Cardiac muscle cell (in vitro differentiated cells and primary cell): ENCODE data around the gene KIRREL3. TPM values are rescaled to one million over a fixed set of nuclear protein-coding genes. Genes with fewer than 3 reads are reported as not detected.
A peak's percentile ranks its signal among the peaks of the same experiment; 100 is the strongest.

Experiments used
- DNase-seq, 2 donors: peaks; one replicate each; pipeline versions ENCODE4 v3.0.0 to v3.0.0-alpha.2; 2010 to 2017; ENCODE audit warnings: low read depth in 1 of 2, low spot score in 1 of 2
- H3K27ac ChIP-seq: fragments of 200-600 bp; sonication (generic); 2 replicates; pipeline ENCODE4 v1.5.1; 2016
- H3K27me3 ChIP-seq: fragments of 200-600 bp; sonication (generic); 2 replicates; pipeline ENCODE4 v1.6.0; 2016; ENCODE audit warnings: control low read depth
- H3K36me3 ChIP-seq: fragments of 200-600 bp; sonication (generic); 2 replicates; pipeline ENCODE4 v1.5.1; 2016; ENCODE audit warnings: control low read depth
- H3K4me1 ChIP-seq: fragments of 200-600 bp; sonication (generic); 2 replicates; pipeline ENCODE4 v1.8.1; 2017; ENCODE audit warnings: low read depth, mild to moderate bottlenecking, mixed run types
- H3K4me3 ChIP-seq: fragments of 200-600 bp; sonication (generic); 2 replicates; pipeline ENCODE4 v1.5.1; 2016; ENCODE audit warnings: mild to moderate bottlenecking
- H3K9me3 ChIP-seq: fragments of 200-600 bp; sonication (generic); 2 replicates; pipeline ENCODE4 v1.5.1; 2017; ENCODE audit warnings: low read depth, mild to moderate bottlenecking, control low read depth
- CTCF ChIP-seq: IDR thresholded peaks from 2 replicates; pipeline ENCODE4 v1.5.1; 2012; ENCODE audit warnings: low read depth, mild to moderate bottlenecking, low read length
- polyA plus RNA-seq: library from polyadenylated mRNA; unstranded; fragments of >200 nt; fragmentation: Nextera tagmentation; extraction: Ambion mirVana; gene quantifications from 2 replicates; pipeline ENCODE4 v1.2.1, GENCODE V29; 2016
- total RNA-seq: library from RNA; depleted of rRNA; stranded (reverse); fragments of >200 nt; gene quantifications from 2 replicates; pipeline ENCODE4 v1.2.3, GENCODE V29; 2016

The KIRREL3 gene
- total and polyA plus RNA-seq, 2 experiments from 2014 or later = 0.12 to 0.89 TPM

GRCh38 chr11:126433989-126434949 lies 566.3 kb downstream of the KIRREL3 start:
- Histone ChIP-seq H3K9me3 (no peaks in the 10 kb centered on the region), H3K4me3 (no peak overlapping the region), H3K36me3 (no peaks in the 10 kb centered on the region), H3K4me1 (no peaks in the 10 kb centered on the region), H3K27ac (no peak overlapping the region), H3K27me3 (no peaks in the 10 kb centered on the region)
- no peak for TF ChIP-seq CTCF
- no peak for DNase-seq

GRCh38 chr11:126433244-126433846 lies 567.2 kb downstream of the KIRREL3 start:
- Histone ChIP-seq H3K4me1 (no peaks in the 10 kb centered on the region), H3K9me3 (no peaks in the 10 kb centered on the region), H3K27ac (no peak overlapping the region), H3K4me3 (no peak overlapping the region), H3K36me3 (no peaks in the 10 kb centered on the region), H3K27me3 (no peaks in the 10 kb centered on the region)
- DNase-seq = no peak
- TF ChIP-seq CTCF = no peak

- TF ChIP-seq CTCF = no peak
- Histone ChIP-seq H3K4me1 (no peaks in the 10 kb centered on the region), H3K9me3 (no peaks in the 10 kb centered on the region), H3K4me3 (no peak overlapping the region), H3K36me3 (no peaks in the 10 kb centered on the region), H3K27ac (no peak overlapping the region), H3K27me3 (no peaks in the 10 kb centered on the region)
- no peak for DNase-seq
Measured at GRCh38 chr11:126432525-126432924, 568.0 kb downstream of the KIRREL3 start.

GRCh38 chr11:126432065-126432461 lies 568.5 kb downstream of the KIRREL3 start:
- DNase-seq = no peak
- H3K27ac ChIP-seq = no peak overlapping the region
- no peak for TF ChIP-seq CTCF
- no peaks in the 10 kb centered on the region for H3K9me3 ChIP-seq
- no peak overlapping the region for H3K4me3 ChIP-seq
- no peaks in the 10 kb centered on the region for H3K4me1 ChIP-seq
- no peaks in the 10 kb centered on the region for H3K27me3 ChIP-seq
- no peaks in the 10 kb centered on the region for H3K36me3 ChIP-seq

- H3K9me3 ChIP-seq = no peaks in the 10 kb centered on the region
- DNase-seq = peak in 1 of 2 donors; percentile 79
- no peaks in the 10 kb centered on the region for H3K27me3 ChIP-seq
- H3K4me3 ChIP-seq = no peak overlapping the region
- no peaks in the 10 kb centered on the region for H3K36me3 ChIP-seq
- no peaks in the 10 kb centered on the region for H3K4me1 ChIP-seq
- no peak overlapping the region for H3K27ac ChIP-seq
- no peak for TF ChIP-seq CTCF
Measured at GRCh38 chr11:126431401-126432064, 569.0 kb downstream of the KIRREL3 start.
